PFSK-1 (cell line): Measurements from ENCODE around the gene DEFB119.

Source experiments
- POLR2AphosphoS5 ChIP-seq: IDR thresholded peaks from 2 replicates; pipeline ENCODE4 v1.6.1; 2012; ENCODE audit warnings: low read depth, mild to moderate bottlenecking, control low read depth, low read length, moderate library complexity
- REST ChIP-seq, 2 experiments: IDR thresholded peaks; 2 replicates each; pipeline versions ENCODE4 v1.6.1 to v1.8.0; 2011 to 2012; ENCODE audit warnings: low read depth in 2 of 2, low read length in 2 of 2, control low read depth in 1 of 2, inconsistent platforms in 1 of 2, mild to moderate bottlenecking in 1 of 2, moderate library complexity in 1 of 2; ENCODE audit not compliant: insufficient read depth in 1 of 2
- SIN3A ChIP-seq: IDR thresholded peaks from 2 replicates; pipeline ENCODE4 v1.6.1; 2012; ENCODE audit warnings: mild to moderate bottlenecking, low read length, moderate library complexity, borderline replicate concordance; ENCODE audit not compliant: insufficient read depth

- no peak for TF ChIP-seq POLR2AphosphoS5
- no peak for TF ChIP-seq REST (IDR thresholded peaks at IDR 0.05; ENCODE audit: insufficient read depth in 1 of 2, low read depth in 2 of 2, low read length in 2 of 2)
- no peak for TF ChIP-seq SIN3A
Measured at GRCh38 chr20:31430568-31431115, 40.3 kb upstream of the DEFB119 start.
